GM18505 (cell line): Measurements from ENCODE around the gene GLP1R.
"Not testable (repeated sequence)": the region's sequence is repeated elsewhere in the genome, so short reads cannot be mapped to it uniquely, and the experiment has no call there.

ENCODE experiments used
- ATAC-seq: cut with Tn5 transposase; IDR thresholded peaks from one replicate; pipeline ENCODE4 v1.9.1; 2021; ENCODE audit not compliant: unreplicated experiment
- POLR2A ChIP-seq: IDR thresholded peaks from 4 replicates; pipeline ENCODE4 v1.6.1; 2011; ENCODE audit warnings: borderline replicate concordance; ENCODE audit not compliant: insufficient read depth, insufficient read length; ENCODE audit errors: extremely low read depth

GLP1R gene

DNA sequence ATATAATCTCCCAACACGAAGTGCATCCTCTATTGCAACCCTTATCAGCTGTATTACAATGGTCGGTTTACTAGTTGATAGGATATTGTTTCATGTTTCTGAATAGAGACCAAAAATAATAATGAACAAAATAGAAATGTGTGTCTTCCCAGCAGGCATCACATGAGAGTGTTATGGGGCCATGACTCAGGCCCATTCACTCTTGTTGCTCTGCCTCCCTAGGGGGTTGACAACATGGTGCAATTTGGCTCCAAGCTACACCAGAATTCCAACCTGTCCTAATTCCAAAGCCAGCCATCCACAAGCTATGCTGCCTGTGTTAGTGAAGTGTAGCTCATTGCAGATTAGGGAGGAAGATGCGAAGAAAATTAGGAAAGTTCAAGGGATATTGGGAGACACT lies 79.5 kb downstream of the GLP1R start:
- TF ChIP-seq POLR2A = no peak
- ATAC-seq = no peak

DNA sequence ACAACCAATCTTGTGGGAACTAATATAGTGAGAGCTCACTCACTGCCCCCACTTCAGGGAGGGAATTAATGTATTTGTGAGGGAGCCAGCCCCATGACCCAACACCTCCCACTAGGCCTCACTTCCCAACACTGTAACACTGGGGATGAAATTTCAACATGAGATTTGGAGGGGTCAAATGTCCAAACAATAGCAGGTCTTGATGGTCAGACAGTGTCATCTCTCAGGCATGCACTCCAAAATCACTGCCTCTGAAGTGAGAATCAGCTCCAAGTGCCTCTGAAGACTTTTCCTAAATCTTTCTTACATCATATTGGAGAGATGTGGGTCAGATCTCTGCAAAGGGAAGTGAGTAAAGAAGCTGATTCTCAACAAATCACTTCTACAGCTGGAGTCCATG lies 80.3 kb downstream of the GLP1R start:
- no peak for ATAC-seq
- TF ChIP-seq POLR2A = no peak

DNA sequence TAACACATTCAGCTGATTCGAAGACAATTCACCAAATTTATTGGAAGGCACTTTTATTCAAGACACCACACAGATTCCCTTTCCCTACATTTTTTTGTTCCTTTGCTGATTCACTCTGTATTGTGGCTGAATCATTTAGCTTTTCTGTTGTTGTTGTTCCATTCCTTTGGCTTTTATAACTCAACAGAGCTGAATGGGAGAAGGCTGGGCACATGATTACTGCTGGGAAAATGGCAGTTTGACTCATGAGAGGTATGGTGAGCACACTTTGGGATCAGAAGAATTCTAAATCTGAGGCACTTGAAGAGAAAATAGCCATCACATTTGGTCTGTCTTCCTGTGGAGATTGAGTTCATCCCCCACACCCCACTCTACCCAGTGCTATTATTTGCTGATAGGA lies 82.1 kb downstream of the GLP1R start:
- ATAC-seq = no peak
- TF ChIP-seq POLR2A = no peak

DNA sequence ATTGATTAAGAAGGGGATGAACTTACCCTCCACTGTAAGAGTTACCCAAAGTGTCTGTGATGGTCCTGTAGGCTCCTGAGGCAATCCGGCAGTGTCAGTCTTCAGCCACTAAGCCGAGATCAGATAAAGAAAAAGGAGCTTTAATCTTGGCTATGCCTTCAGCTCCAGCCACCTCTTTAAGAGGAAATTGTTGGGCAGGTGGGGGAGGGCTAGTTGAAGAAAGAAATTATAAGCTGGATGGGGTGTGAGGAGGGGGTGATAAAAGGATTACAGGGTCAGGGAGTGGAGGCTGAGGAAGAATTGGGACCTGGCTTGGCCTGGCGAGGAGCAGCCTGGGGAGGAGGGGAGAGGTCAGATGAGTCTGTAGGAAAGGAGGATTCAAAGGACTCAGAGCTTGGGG lies 86.2 kb downstream of the GLP1R start:
- ATAC-seq = not testable (repeated sequence)

DNA sequence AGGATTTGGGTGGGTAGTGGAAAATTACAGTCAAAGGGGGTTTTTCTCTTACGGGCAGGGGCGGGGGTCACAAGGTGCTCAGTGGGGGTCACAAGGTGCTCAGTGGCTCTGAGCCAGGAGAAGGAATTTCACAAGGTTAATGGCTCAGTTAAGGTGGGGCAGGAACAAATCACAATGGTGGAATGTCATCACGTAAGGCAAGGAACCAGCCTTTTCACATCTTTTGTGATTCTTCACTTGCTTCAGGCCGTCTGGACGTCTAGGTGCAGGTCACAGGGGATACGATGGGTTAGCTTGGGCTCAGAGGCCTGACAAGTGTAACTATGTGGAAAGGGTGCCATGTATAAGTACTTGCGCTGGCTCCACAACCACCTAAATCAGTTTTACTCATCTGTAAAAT lies 87.6 kb downstream of the GLP1R start:
- ATAC-seq = not testable (repeated sequence)

DNA sequence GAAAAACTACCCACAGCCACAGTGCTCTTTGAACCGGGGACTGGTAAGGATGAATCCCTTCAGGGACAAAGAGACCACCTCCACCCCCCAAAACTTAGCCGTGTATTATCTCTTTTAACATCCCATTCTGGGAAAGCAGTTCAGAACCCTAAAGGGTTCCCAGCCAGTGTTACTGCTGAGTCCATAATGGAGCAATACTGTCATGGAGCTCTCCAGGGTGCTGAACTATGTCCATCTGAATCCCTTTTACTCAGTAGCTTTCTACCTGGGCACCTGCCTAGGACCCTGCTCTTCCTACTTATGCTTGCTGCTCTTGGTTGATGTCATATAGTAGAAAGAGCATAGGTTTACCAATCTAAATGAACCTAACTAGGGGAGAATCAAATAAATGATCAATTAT lies 88.7 kb downstream of the GLP1R start:
- no peak for TF ChIP-seq POLR2A
- no peak for ATAC-seq
